HEK293T (cell line): ENCODE results near the gene C1orf105.

Experiments
- CTCF ChIA-PET: fragments of 350-600 bp; formaldehyde crosslinking; extraction: SDS; loops from one replicate; lab custom pipeline; 2021; ENCODE audit warnings: antibody characterized with exemption, inconsistent platforms; lab: Yijun Ruan, JAX
- POLR2A ChIA-PET: fragments of 350-600 bp; formaldehyde crosslinking; extraction: SDS; loops from one replicate; lab custom pipeline; 2020; ENCODE audit warnings: antibody characterized with exemption, inconsistent platforms; lab: Yijun Ruan, JAX
- DNase-seq: peaks from one replicate; pipeline ENCODE4 v3.0.0; 2012; ENCODE audit warnings: mixed read lengths; ENCODE audit errors: extremely low spot score
- ARNT ChIP-seq: fragments of 450-650 bp; IDR thresholded peaks from 2 replicates; pipeline ENCODE4 v1.6.1; 2017; ENCODE audit warnings: mild to moderate bottlenecking
- BHLHE40 ChIP-seq: fragments of 450-650 bp; IDR thresholded peaks from 2 replicates; pipeline ENCODE4 v1.6.1; 2016; ENCODE audit warnings: mild to moderate bottlenecking, moderate library complexity, borderline replicate concordance
- CTBP1 ChIP-seq: fragments of 450-650 bp; IDR thresholded peaks from 2 replicates; pipeline ENCODE4 v1.6.1; 2016; ENCODE audit warnings: borderline replicate concordance
- ELF4 ChIP-seq: fragments of 450-650 bp; IDR thresholded peaks from 2 replicates; pipeline ENCODE4 v1.6.1; 2017; ENCODE audit warnings: antibody characterized with exemption
- FOXA1 ChIP-seq: fragments of 450-650 bp; IDR thresholded peaks from 2 replicates; pipeline ENCODE4 v1.6.1; 2016; ENCODE audit warnings: mild to moderate bottlenecking
- FOXK2 ChIP-seq: fragments of 450-650 bp; IDR thresholded peaks from 2 replicates; pipeline ENCODE4 v1.6.1; 2016; ENCODE audit warnings: mild to moderate bottlenecking
- FOXM1 ChIP-seq: fragments of 450-650 bp; IDR thresholded peaks from 2 replicates; pipeline ENCODE4 v1.6.1; 2017; ENCODE audit warnings: mild to moderate bottlenecking, borderline replicate concordance
- HDGF ChIP-seq: fragments of 450-650 bp; IDR thresholded peaks from 2 replicates; pipeline ENCODE4 v1.6.1; 2017; ENCODE audit warnings: antibody characterized with exemption, borderline replicate concordance
- L3MBTL2 ChIP-seq: fragments of 450-650 bp; conservative IDR thresholded peaks from 2 replicates; pipeline ENCODE4 v1.6.1; 2016; ENCODE audit warnings: mild to moderate bottlenecking
- LEF1 ChIP-seq: fragments of 450-650 bp; IDR thresholded peaks from 2 replicates; pipeline ENCODE4 v1.6.1; 2017; ENCODE audit warnings: mild to moderate bottlenecking, borderline replicate concordance
- NFRKB ChIP-seq: fragments of 450-650 bp; IDR thresholded peaks from 2 replicates; pipeline ENCODE4 v1.6.1; 2016; ENCODE audit warnings: mild to moderate bottlenecking, moderate library complexity
- SP1 ChIP-seq: fragments of 450-650 bp; IDR thresholded peaks from 2 replicates; pipeline ENCODE4 v1.6.1; 2017
- SUZ12 ChIP-seq: fragments of 450-650 bp; IDR thresholded peaks from 2 replicates; pipeline ENCODE4 v1.6.1; 2016; ENCODE audit warnings: mild to moderate bottlenecking
- TARDBP ChIP-seq: fragments of 450-650 bp; IDR thresholded peaks from 2 replicates; pipeline ENCODE4 v1.6.1; 2016
- ZNF384 ChIP-seq: fragments of 450-650 bp; IDR thresholded peaks from 2 replicates; pipeline ENCODE4 v1.6.1; 2016
- TF ChIP-seq, protein P1 (sequence below): fragments of 450-650 bp; IDR thresholded peaks from 2 replicates; pipeline ENCODE4 v1.6.1; 2016

C1orf105 gene

DNA sequence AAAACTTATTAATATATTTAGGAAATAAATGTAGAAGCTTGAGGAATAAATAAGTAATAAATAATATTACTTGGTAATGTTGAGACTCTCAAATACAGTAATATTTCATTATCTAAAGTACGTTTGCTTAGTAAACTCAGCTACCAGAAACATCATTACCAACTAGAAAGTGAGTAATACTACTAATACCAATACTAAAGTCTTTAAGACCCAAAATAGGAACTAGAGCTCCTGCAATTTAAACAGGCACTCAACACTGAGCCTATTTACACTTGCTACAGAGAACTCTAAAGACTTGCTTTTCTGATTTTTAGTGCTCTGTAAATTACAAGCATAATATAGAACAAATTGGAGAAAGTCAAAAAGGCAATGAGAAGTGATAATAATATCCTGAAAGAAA, 13.5 kb upstream of the C1orf105 start:
- ChIA-PET POLR2A (no interaction called here), CTCF (no interaction called here)
- TF ChIP-seq, protein P1, sequence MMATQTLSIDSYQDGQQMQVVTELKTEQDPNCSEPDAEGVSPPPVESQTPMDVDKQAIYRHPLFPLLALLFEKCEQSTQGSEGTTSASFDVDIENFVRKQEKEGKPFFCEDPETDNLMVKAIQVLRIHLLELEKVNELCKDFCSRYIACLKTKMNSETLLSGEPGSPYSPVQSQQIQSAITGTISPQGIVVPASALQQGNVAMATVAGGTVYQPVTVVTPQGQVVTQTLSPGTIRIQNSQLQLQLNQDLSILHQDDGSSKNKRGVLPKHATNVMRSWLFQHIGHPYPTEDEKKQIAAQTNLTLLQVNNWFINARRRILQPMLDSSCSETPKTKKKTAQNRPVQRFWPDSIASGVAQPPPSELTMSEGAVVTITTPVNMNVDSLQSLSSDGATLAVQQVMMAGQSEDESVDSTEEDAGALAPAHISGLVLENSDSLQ: no peak
- TF ChIP-seq FOXA1: no peak
- DNase-seq: no peak

DNA sequence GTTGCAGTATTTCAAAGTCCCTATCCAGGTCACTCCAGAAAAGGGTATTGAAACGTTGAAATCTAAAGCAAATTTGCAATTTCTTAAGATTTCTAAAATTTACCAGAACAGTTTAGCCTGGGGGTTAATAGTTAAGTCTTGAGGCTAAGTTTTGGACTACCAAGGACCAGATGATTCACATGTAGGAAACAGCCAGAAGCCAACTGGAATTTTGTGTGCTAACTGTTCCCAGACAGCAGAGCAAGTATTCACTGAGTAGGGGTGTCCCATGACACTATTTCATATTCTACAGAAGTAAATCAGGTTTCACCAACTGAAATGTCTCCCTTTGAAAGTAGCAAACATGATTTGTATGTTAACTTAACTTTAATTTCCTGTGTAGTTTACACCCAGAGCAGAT, 11.5 kb upstream of the C1orf105 start:
- TF ChIP-seq ELF4: no peak
- no peak for TF ChIP-seq NFRKB
- no peak for TF ChIP-seq BHLHE40
- no peak for TF ChIP-seq FOXK2
- TF ChIP-seq FOXA1: no peak
- TF ChIP-seq ARNT: no peak
- TF ChIP-seq LEF1: no peak
- no peak for TF ChIP-seq ZNF384
- TF ChIP-seq, protein P1: no peak
- DNase-seq: no peak
- CTCF ChIA-PET: interaction anchor here (1.5 kb wide), 1 partner anchor 10 kb away, joined by 5 read pairs; no protein-coding TSS in a partner anchor
- POLR2A ChIA-PET: no interaction called here

DNA sequence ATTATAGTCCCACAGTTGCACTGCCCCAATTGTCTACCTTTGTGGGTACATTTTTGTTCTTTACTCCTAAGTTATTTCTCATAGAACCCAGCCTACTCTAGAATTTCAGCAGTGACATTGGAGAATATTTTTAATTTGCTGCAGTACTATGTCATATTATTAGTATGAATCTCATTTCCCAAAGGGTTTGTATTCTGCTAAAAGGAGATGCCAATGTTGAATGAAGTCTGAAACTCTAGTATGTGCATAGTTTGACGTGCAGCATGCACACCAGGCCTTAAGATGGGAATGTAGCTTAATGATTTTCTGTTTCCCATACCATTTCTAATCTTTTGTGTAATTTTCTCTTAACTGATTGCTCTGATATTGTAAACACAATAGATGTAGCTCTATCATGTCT, 10.5 kb upstream of the C1orf105 start:
- ChIA-PET POLR2A (no interaction called here), CTCF (interaction anchor here (0.6 kb wide), 1 partner anchor 285 kb away, joined by 3 read pairs; no protein-coding TSS in a partner anchor)

DNA sequence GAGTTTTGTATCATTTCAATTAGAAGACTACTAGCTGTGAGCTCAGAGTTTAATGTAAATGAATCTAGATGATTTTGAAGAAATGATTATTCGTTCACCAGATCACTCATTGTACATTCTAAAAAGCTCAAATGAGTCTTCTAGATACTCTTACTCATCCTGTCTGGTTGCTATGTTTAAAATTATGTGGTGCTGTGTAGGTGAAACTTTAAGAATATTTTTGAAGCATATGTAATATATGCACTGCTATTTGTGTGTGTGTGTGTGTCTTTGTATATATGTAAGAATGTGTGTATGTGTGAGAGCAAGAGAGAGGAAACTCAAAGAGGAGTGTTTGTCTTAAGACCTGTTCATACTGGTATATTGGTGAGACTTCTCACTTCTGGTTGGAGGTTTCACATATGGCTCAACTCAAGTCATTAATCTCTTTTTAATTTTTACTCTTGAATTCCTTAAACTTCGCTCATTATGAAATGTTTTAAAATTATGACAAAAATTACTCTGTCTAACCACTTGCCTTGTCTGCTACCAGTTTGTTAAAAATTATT, 8.6 kb upstream of the C1orf105 start:
- POLR2A ChIA-PET: no interaction called here
- no peak for TF ChIP-seq ELF4
- no peak for TF ChIP-seq TARDBP
- CTCF ChIA-PET: no interaction called here
- no peak for DNase-seq

More for the DNA sequence above, 10.5 kb upstream of the C1orf105 start:
- TF ChIP-seq L3MBTL2 (no peak), ARNT (no peak), HDGF (no peak), FOXK2 (no peak), BHLHE40 (no peak), FOXA1 (no peak), LEF1 (no peak)
- no peak for DNase-seq

DNA sequence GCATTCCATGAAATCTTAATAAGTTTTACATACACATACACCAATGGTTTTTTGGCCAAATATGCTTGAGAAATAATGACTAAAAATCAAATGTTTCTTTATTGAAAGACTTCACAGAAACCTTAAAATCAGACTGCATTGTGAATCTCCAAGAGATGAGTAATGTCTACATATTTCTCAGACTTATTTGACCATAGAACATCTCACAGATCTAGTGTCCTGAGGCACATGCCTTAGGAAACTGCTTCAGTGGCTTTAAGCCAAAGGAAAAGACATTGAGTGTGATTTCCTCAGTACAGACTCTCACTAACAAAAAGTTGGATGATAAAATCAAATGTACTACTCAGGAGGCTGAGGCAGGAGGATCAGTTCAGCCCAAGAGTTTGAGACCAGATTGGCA, 6.2 kb upstream of the C1orf105 start:
- no peak for DNase-seq
- ChIA-PET POLR2A (no interaction called here), CTCF (no interaction called here)
- no peak for TF ChIP-seq FOXK2
- no peak for TF ChIP-seq ZNF384
- TF ChIP-seq, protein P1: no peak
- TF ChIP-seq ELF4: no peak
- no peak for TF ChIP-seq LEF1
- TF ChIP-seq L3MBTL2: no peak
- no peak for TF ChIP-seq BHLHE40
- no peak for TF ChIP-seq FOXM1
- no peak for TF ChIP-seq NFRKB
- TF ChIP-seq FOXA1: no peak
- no peak for TF ChIP-seq ARNT

DNA sequence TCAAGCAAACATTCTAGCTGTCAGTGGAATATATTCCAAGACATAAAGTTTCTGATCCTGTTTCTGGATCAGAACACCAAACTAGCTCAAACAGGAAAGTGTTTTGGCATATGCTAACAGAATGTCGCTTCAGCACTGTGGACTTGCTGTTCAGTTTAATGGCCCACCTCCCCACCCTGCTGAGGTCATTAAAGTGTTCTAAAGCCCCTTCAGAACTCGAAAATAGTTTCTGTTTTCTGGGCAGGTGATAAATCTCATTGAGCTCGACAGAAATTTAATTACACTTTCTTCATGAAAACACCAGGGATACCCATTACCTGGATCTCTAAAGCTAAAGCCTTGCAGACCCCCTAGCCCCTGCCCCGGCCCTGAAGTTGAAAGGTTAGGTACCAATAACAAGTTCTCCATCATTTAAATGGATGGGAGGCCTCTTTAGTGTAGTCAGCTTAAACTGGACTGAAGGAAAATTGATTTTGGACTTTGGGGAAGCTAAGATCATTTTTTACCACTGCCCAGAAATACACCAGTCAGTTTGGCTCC, 3.9 kb upstream of the C1orf105 start:
- no peak for DNase-seq
- no peak for TF ChIP-seq FOXK2
- no peak for TF ChIP-seq ZNF384
- no peak for TF ChIP-seq SUZ12
- no peak for TF ChIP-seq FOXM1
- no peak for TF ChIP-seq ELF4
- TF ChIP-seq, protein P1: no peak
- no peak for TF ChIP-seq TARDBP
- TF ChIP-seq ARNT: no peak
- TF ChIP-seq NFRKB: no peak
- no peak for TF ChIP-seq BHLHE40
- TF ChIP-seq LEF1: no peak
- no peak for TF ChIP-seq FOXA1
- no peak for TF ChIP-seq L3MBTL2
- TF ChIP-seq HDGF: no peak
- TF ChIP-seq SP1: no peak
- CTCF ChIA-PET: interaction anchor here (0.7 to 0.8 kb wide), 2 partner anchors 13 to 282 kb away, joined by 3 read pairs; no protein-coding TSS in a partner anchor
- POLR2A ChIA-PET: no interaction called here

DNA sequence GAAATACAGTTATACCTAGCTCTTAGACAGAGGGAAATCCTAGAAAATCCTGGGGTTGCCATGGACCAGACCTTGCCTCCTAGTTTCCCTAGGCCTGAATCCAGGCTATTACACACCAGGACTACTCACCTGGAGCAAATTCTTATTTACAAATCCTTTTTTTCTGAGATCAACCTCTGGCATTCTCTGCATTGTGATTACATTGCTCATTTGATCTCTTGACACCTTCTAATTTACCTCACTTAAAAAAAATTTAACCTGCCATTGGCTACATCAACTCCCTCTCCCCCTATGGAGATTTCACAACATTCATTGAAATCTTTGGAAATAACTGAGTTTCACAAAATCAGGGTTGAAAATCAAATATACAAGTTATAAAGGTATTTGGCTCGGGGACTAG, 2.9 kb upstream of the C1orf105 start:
- ChIA-PET CTCF (interaction anchor here (1.3 kb wide), 1 partner anchor 26 kb away, joined by 3 read pairs; no protein-coding TSS in a partner anchor), POLR2A (no interaction called here)
- TF ChIP-seq HDGF: no peak
- no peak for TF ChIP-seq ELF4
- TF ChIP-seq, protein P1: no peak
- TF ChIP-seq BHLHE40: no peak
- TF ChIP-seq TARDBP: no peak
- no peak for TF ChIP-seq NFRKB
- no peak for TF ChIP-seq ZNF384
- no peak for TF ChIP-seq FOXM1
- TF ChIP-seq FOXK2: no peak
- no peak for TF ChIP-seq CTBP1
- no peak for TF ChIP-seq SUZ12
- no peak for TF ChIP-seq L3MBTL2
- no peak for TF ChIP-seq ARNT
- no peak for TF ChIP-seq SP1
- no peak for TF ChIP-seq LEF1
- TF ChIP-seq FOXA1: no peak
- no peak for DNase-seq
